CD14-positive monocyte (primary cell): ENCODE data around the gene MPZL3. TPM values are rescaled to one million over a fixed set of nuclear protein-coding genes. Genes with fewer than 3 reads are reported as not detected.
A peak's percentile ranks its signal among the peaks of the same experiment; 100 is the strongest.

Source experiments
- DNase-seq, 3 donors: peaks; one replicate each; pipeline ENCODE4 v3.0.0-alpha.2; 2011 to 2022
- H2AFZ ChIP-seq: 2 replicates; pipeline ENCODE4 v1.6.0; 2012; ENCODE audit warnings: mild to moderate bottlenecking, low read depth, low read length, inconsistent platforms; ENCODE audit not compliant: insufficient read depth, poor library complexity, severe bottlenecking
- H3K27ac ChIP-seq, 2 donors: 1 replicate in 1 of 2; 2 replicates in 1 of 2; pipeline ENCODE4 v1.5.1; 2012 to 2013; ENCODE audit warnings: low read length in 2 of 2, control low read depth in 1 of 2, inconsistent platforms in 1 of 2, low read depth in 1 of 2, mild to moderate bottlenecking in 1 of 2
- H3K27me3 ChIP-seq, 2 donors: one replicate each; pipeline versions ENCODE4 v1.6.0 to v1.6.1; 2011 to 2013; ENCODE audit warnings: low read length in 2 of 2; ENCODE audit not compliant: control insufficient read depth in 2 of 2, insufficient read depth in 2 of 2
- H3K36me3 ChIP-seq, 2 donors: replicated peaks in 1 of 2; 1 replicate in 1 of 2; 2 replicates in 1 of 2; pipeline versions ENCODE4 v1.5.1 to v1.6.1; 2012 to 2013; ENCODE audit warnings: low read length in 2 of 2, control low read depth in 1 of 2, inconsistent platforms in 1 of 2, mild to moderate bottlenecking in 1 of 2; ENCODE audit not compliant: insufficient read depth in 2 of 2, control insufficient read depth in 1 of 2
- H3K4me1 ChIP-seq, 2 donors: 1 replicate in 1 of 2; 2 replicates in 1 of 2; pipeline versions ENCODE4 v1.5.1 to v1.6.1; 2012 to 2013; ENCODE audit warnings: low read length in 2 of 2, control low read depth in 1 of 2, inconsistent platforms in 1 of 2, mild to moderate bottlenecking in 1 of 2, moderate library complexity in 1 of 2; ENCODE audit not compliant: insufficient read depth in 2 of 2, control insufficient read depth in 1 of 2
- H3K4me2 ChIP-seq: replicated peaks from 2 replicates; pipeline ENCODE3; 2012; ENCODE audit warnings: low read length, moderate library complexity, mild to moderate bottlenecking; ENCODE audit not compliant: poor library complexity, severe bottlenecking; ENCODE audit errors: extremely low read depth
- H3K4me3 ChIP-seq, 3 experiments: fragments of 200-600 bp in 1 of 3; sonication (generic) in 1 of 3; replicated peaks in 1 of 3; 1 replicate in 2 of 3; 2 replicates in 1 of 3; pipeline ENCODE4 v1.5.1; 2011 to 2013; ENCODE audit warnings: low read length in 3 of 3, mild to moderate bottlenecking in 3 of 3, control low read depth in 2 of 3, low read depth in 2 of 3, inconsistent platforms in 1 of 3, moderate library complexity in 1 of 3
- H3K79me2 ChIP-seq: 2 replicates; pipeline ENCODE4 v1.6.0; 2012; ENCODE audit warnings: mild to moderate bottlenecking, control low read depth, inconsistent platforms, low read length, moderate library complexity; ENCODE audit not compliant: insufficient read depth
- H3K9ac ChIP-seq: 2 replicates; pipeline ENCODE4 v1.6.0; 2017; ENCODE audit warnings: low read length, mild to moderate bottlenecking; ENCODE audit not compliant: insufficient read depth, poor library complexity, severe bottlenecking
- H3K9me3 ChIP-seq, 2 donors: replicated peaks in 1 of 2; 1 replicate in 1 of 2; 2 replicates in 1 of 2; pipeline versions ENCODE4 v1.5.1 to v1.6.1; 2012 to 2013; ENCODE audit warnings: low read length in 2 of 2, control low read depth in 1 of 2; ENCODE audit not compliant: control insufficient read depth in 1 of 2, insufficient read depth in 1 of 2
- H4K20me1 ChIP-seq: 2 replicates; pipeline ENCODE4 v1.6.0; 2012; ENCODE audit warnings: mild to moderate bottlenecking, low read length, control low read depth, moderate library complexity; ENCODE audit not compliant: insufficient read depth
- H3K27ac Mint-ChIP-seq, 7 donors: one replicate each; pipeline ENCODE4 v1.8.0; 2020; ENCODE audit warnings: mild to moderate bottlenecking in 7 of 7, mixed read lengths in 7 of 7, moderate library complexity in 6 of 7, inconsistent platforms in 2 of 7
- H3K27me3 Mint-ChIP-seq, 3 donors: one replicate each; pipeline ENCODE4 v1.8.0; 2021 to 2022; ENCODE audit warnings: low read depth in 3 of 3, mild to moderate bottlenecking in 3 of 3, mixed read lengths in 3 of 3, moderate library complexity in 3 of 3, inconsistent platforms in 1 of 3
- H3K36me3 Mint-ChIP-seq, 2 donors: one replicate each; pipeline ENCODE4 v1.8.0; 2020; ENCODE audit warnings: mixed read lengths in 2 of 2, inconsistent platforms in 1 of 2, mild to moderate bottlenecking in 1 of 2
- H3K4me1 Mint-ChIP-seq: one replicate; pipeline ENCODE4 v1.8.0; 2020; ENCODE audit warnings: mild to moderate bottlenecking, mixed read lengths
- H3K4me3 Mint-ChIP-seq, 2 donors: one replicate each; pipeline ENCODE4 v1.8.0; 2020; ENCODE audit warnings: mild to moderate bottlenecking in 2 of 2, mixed read lengths in 2 of 2, moderate library complexity in 1 of 2
- H3K9me3 Mint-ChIP-seq, 7 donors: one replicate each; pipeline ENCODE4 v1.8.0; 2020 to 2022; ENCODE audit warnings: mixed read lengths in 7 of 7, mild to moderate bottlenecking in 6 of 7, moderate library complexity in 6 of 7, inconsistent platforms in 2 of 7
- CTCF ChIP-seq: fragments of 200-600 bp; IDR thresholded peaks from one replicate; pipeline ENCODE4 v1.8.0; 2022; ENCODE audit warnings: antibody characterized with exemption, mild to moderate bottlenecking
- WGBS: methylation state at CpG from one replicate; pipeline ENCODE4 v1.1.5; 2013; ENCODE audit warnings: missing lambda C conversion rate; ENCODE audit not compliant: insufficient coverage; 5-methylcytosine and 5-hydroxymethylcytosine counted together
- intact Hi-C, 2 donors: fragments of 100-400 bp; cut with micrococcal nuclease; formaldehyde crosslinking; loops; one replicate each; pipeline versions ENCODE4 v1.15.0 to v1.15.1; 2023
- polyA plus RNA-seq, 3 donors: library from polyadenylated mRNA; depleted of rRNA in 1 of 3; unstranded in 2 of 3; stranded (reverse) in 1 of 3; fragments of 300-500 nt in 2 of 3; fragments of >200 nt in 1 of 3; fragmentation: Illumina TruSeq in 2 of 3; gene quantifications; 1 replicate in 2 of 3; 2 replicates in 1 of 3; pipeline ENCODE4 v1.2.3, GENCODE V29; 2012 to 2021

MPZL3 gene
- polyA plus RNA-seq, 3 donors, result 4.2 to 8.5 (median 8.0) TPM

- Histone ChIP-seq H3K4me1 (peaks cover 33 to 44% of the 10 kb centered on the region in 2 donors), H2AFZ (peak within 1 kb of the TSS; percentile 86), H3K4me2 (peak within 1 kb of the TSS; percentile 86), H4K20me1 (no peaks in the 10 kb centered on the region), H3K4me3 (peak within 1 kb of the TSS; percentile 39 to 79 (median 48)), H3K36me3 (peaks cover 2 to 27% of the 10 kb centered on the region in 2 donors), H3K9ac (peak within 1 kb of the TSS; percentile 70), H3K9me3 (no peaks in the 10 kb centered on the region), H3K27ac (peak within 1 kb of the TSS; percentile 22 to 45), H3K79me2 (no peaks in the 10 kb centered on the region), H3K27me3 (no peaks in the 10 kb centered on the region)
- Mint-ChIP-seq H3K4me3 (peak within 1 kb of the TSS; percentile 92 to 100), H3K27me3 (peaks cover 7 to 15% (median 8%) of the 10 kb centered on the region in 3 donors), H3K4me1 (peaks cover 50% of the 10 kb centered on the region), H3K9me3 (peaks cover 0 to 5% (median 2%) of the 10 kb centered on the region in 7 donors), H3K36me3 (peaks cover 25 to 31% of the 10 kb centered on the region in 2 donors), H3K27ac (peak within 1 kb of the TSS; percentile 40 to 87 (median 79))
- DNase-seq, result peak in 1 of 3 donors; percentile 12
- TF ChIP-seq CTCF, result no peak
- WGBS, result 2% methylated on average over 12 of the region's 19 CpGs
- intact Hi-C loops, result loop anchor here in 1 of 2 donors (5.0 kb wide), 2 partner anchors 38 to 52 kb away; partner anchors contain the start of gene CD3E
These were observed 11.8 kb upstream of the MPZL3 start, which contains the start of gene MPZL2 for GRCh38 chr11:118263695-118264568. Gene MPZL2, minus strand, starts transcription at chr11:118264297. Its CDS starts 144 bp downstream, at chr11:118264153.

- Histone ChIP-seq H3K27ac (no peak overlapping the region), H3K79me2 (no peaks in the 10 kb centered on the region), H3K9ac (no peak overlapping the region), H4K20me1 (no peaks in the 10 kb centered on the region), H3K4me1 (peaks cover 33 to 44% of the 10 kb centered on the region in 2 donors), H3K9me3 (peaks cover 0 to 4% of the 10 kb centered on the region in 2 donors), H3K27me3 (no peaks in the 10 kb centered on the region), H3K36me3 (peaks cover 2 to 35% of the 10 kb centered on the region in 2 donors), H3K4me2 (peak overlapping the region; percentile 86), H3K4me3 (peak overlapping the region; percentile 39 to 79 (median 48)), H2AFZ (no peak overlapping the region)
- H3K9me3 Mint-ChIP-seq, result peaks cover 0 to 10% (median 3%) of the 10 kb centered on the region in 7 donors
- H3K4me3 Mint-ChIP-seq, result peak overlapping the region; percentile 92 to 100
- DNase-seq, result no peak
- intact Hi-C loops, result loop anchor here in 1 of 2 donors (5.0 kb wide), 2 partner anchors 39 to 51 kb away; partner anchors contain the start of gene CD3E
- H3K27me3 Mint-ChIP-seq, result peaks cover 7 to 15% (median 8%) of the 10 kb centered on the region in 3 donors
- H3K4me1 Mint-ChIP-seq, result peaks cover 50% of the 10 kb centered on the region
- peaks cover 30 to 38% of the 10 kb centered on the region in 2 donors for H3K36me3 Mint-ChIP-seq
- TF ChIP-seq CTCF, result no peak
- H3K27ac Mint-ChIP-seq, result peak overlapping the region in 3 of 7 donors; percentile 4 to 51 (median 46)
- 67% methylated on average over 1 of the region's 4 CpGs for WGBS
These were observed 10.9 kb upstream of the MPZL3 start for GRCh38 chr11:118263112-118263511.
